HG02763 (cell line): ENCODE measurements around the gene FANCM.

Source experiments
- ATAC-seq: cut with Tn5 transposase; IDR thresholded peaks from one replicate; pipeline ENCODE4 v1.9.1; 2021; ENCODE audit warnings: mild to moderate bottlenecking, moderate library complexity; ENCODE audit not compliant: unreplicated experiment

Gene FANCM, protein sequence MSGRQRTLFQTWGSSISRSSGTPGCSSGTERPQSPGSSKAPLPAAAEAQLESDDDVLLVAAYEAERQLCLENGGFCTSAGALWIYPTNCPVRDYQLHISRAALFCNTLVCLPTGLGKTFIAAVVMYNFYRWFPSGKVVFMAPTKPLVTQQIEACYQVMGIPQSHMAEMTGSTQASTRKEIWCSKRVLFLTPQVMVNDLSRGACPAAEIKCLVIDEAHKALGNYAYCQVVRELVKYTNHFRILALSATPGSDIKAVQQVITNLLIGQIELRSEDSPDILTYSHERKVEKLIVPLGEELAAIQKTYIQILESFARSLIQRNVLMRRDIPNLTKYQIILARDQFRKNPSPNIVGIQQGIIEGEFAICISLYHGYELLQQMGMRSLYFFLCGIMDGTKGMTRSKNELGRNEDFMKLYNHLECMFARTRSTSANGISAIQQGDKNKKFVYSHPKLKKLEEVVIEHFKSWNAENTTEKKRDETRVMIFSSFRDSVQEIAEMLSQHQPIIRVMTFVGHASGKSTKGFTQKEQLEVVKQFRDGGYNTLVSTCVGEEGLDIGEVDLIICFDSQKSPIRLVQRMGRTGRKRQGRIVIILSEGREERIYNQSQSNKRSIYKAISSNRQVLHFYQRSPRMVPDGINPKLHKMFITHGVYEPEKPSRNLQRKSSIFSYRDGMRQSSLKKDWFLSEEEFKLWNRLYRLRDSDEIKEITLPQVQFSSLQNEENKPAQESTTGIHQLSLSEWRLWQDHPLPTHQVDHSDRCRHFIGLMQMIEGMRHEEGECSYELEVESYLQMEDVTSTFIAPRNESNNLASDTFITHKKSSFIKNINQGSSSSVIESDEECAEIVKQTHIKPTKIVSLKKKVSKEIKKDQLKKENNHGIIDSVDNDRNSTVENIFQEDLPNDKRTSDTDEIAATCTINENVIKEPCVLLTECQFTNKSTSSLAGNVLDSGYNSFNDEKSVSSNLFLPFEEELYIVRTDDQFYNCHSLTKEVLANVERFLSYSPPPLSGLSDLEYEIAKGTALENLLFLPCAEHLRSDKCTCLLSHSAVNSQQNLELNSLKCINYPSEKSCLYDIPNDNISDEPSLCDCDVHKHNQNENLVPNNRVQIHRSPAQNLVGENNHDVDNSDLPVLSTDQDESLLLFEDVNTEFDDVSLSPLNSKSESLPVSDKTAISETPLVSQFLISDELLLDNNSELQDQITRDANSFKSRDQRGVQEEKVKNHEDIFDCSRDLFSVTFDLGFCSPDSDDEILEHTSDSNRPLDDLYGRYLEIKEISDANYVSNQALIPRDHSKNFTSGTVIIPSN (N-terminal part only)

DNA sequence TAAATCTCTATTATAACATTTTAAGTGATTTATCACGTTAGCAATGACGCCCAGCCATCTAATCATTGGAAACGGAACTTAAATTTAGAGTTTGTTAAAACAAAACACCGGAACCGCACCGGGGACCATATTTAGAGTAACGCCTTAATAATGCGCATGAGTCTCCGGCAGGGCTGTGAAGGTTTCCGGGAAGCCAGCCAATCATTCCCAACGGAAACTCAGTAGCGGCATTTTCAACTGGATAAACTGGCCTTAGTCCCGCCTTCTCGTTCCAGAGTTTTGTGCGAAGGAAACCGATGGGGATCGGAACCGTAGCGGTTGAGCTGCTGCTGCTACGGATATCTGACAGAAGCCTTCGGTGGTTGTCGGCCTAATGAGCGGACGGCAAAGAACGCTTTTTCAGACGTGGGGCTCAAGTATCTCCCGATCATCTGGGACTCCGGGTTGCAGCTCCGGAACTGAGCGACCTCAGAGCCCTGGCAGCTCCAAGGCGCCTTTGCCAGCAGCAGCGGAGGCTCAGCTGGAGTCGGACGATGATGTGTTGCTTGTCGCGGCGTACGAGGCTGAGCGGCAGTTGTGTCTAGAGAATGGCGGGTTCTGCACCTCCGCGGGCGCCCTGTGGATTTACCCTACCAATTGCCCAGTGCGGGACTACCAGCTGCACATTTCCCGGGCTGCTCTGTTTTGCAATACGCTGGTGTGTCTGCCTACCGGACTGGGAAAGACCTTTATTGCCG, at the start of gene FANCM:
TSS of gene FANCM (plus strand) at position 272 of the 737 bp plus-strand sequence. CDS start at position 374, 102 bp downstream.
- peak; percentile 36 for ATAC-seq

DNA sequence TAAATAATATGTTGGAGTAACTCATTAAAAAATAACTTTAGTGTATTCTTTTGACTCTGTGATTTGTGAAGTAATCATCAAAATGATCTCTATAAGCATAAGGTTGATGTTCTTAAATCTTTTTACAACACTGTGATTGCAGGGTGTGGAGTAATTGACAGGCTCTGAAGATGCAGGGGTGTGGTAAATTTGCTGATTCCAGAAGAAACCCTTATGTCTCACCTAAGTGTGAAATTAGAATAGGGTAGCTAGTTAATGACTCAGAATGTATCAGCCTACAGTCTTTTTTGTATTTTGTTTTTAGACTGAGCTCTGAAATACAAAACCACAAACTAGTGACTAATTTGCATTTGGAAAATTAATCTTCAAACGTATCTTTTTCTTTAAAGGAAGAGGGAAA, 45.9 kb upstream of the FANCM start:
- peak; percentile 73 for ATAC-seq

DNA sequence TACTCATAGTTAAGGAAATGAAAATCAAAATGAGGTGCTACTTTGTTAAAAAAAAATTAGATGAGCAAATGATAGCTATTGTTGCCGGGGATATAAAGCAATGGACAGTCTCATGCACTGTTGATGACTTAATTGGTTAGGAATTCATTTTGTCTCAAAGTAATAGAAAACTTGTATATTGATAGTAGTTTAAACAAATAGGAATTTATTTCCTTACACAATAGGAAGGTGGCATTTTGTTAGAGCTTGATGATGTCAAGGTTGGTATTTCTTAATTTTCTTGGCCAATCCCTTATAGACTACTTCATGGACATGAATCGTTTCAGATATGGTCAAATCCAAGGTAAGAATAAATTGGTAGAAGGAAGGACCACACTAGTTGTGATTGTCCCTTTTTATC, 44.0 kb upstream of the FANCM start:
- no peak for ATAC-seq

DNA sequence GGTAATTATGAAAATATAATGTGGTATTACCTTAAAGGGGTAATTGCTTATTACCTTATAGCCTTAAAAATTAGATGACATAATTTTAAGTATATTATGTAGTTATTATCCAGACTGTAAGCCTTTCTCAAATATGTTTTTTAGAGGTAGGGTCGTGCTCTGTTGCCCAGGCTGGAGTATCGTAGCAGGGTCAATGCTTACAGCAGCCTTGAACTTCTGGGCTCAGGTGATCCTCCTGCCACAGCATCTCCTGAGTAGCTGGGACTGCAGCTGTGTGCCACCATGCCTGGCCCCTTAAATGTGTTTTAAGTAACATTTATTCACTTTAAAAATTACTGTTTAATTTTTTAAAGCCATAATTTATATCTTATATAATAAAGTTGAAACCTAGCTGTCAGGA, 41.5 kb upstream of the FANCM start:
- ATAC-seq = no peak

DNA sequence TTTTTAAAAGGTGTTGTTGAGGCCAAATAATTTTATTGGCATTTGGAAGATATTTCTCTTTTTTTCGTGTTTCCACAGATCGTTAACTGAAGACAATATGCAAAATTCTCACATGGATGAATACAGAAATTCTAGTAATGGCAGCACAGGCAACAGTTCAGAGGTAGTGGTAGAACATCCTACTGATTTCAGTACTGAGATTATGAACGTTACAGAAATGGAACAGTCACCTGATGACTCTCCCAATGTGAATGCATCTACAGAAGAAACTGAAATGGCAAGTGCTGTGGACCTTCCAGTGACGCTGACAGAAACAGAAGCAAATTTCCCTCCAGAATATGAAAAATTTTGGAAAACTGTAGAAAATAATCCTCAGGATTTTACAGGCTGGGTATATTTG, 40.6 kb upstream of the FANCM start:
- no peak for ATAC-seq

DNA sequence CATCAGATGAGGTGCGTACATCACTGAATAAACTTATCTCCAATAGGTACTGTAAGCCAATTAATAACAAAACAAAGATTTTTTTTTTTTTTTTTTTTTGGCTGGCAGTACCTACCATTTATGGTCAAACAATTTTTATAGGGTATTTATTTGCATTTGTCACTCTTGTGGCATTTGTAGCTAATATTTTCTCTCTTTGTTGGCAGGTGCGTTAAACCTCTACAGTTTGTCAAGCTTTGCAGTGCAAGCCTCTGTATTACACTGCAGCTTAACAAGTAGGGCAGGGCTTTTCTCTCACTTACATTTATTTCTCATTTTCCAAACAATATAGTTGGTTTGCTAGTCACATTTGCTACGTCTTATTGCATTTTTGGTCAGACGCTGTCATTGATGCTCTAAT, 39.5 kb upstream of the FANCM start:
- ATAC-seq = no peak

DNA sequence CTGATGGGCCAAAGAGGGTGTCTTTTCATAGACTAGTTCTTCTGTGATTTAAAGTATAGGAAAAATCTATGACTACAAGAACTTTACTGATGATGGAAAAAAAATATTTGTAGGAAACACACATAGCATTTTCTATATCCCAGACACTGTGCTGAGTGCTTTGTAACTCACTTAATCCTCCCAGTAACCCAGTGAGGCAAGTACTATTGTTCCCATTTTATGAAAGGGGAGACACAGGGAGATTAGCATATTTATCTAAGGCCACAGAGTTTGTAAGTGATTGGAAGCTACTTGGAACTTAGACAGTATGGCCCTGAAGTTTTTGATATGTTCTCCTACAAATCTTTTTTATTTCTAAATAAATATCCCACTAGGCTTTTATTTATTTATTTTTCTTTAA, 31.9 kb upstream of the FANCM start:
- ATAC-seq = no peak

DNA sequence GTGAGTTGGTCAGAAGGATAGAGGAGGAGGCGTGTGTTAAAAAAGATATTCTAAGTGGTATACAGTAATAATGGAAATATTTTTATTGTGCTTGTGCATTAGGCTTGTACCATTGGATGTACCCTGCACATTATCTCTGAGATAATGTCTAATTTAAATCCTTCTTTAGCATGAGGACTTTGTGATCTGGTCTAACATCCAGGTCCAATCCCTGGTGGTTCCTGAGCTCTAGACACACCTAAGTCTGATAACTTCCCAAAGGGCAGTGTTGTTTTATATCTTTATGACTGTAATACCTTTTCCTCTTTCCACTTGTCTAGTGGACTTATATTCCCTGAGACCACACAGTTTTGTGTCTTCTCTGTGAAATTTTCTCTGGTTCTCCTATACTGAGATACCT, 31.2 kb upstream of the FANCM start:
- ATAC-seq = no peak

DNA sequence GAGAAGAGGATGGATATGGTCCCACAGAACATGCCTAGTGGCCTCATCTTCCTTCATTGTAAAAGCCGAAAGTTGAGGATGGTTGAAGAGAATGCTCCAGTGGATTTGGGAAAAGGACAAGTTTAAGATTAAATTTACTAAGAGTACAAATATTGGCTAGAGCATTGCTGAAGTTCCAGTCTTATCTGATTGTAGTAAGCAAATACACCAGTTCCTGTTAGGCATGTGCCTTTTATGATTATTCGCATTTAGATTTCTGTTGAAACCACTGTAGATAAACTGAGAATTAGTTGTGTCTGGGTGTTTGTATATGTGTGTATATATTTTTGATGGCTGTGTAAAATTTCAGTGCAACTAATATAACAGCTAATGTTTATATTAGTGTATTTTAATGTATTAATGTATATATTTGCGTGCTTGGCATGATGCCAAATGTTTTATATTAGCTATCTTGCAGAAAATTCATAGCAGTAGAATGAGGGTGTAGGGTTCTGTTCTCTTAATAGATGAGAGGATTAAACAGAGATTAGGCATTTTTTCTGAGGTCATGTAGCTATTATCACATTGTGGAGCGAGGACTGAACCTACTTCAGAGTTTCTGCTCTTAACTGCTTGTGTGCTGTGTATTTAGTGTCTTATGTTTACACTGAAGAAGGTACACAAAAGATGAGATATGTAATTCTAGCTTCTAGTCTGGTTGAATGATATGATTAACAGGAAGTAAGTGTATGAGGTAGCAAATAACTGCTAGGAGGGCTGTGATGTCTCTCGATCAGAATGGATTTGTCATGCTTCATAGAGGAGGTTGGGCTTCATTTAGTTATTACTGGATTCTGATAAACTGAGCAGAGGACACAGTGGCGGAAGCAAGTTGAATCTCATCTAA, 22.6 kb upstream of the FANCM start:
- ATAC-seq = no peak

DNA sequence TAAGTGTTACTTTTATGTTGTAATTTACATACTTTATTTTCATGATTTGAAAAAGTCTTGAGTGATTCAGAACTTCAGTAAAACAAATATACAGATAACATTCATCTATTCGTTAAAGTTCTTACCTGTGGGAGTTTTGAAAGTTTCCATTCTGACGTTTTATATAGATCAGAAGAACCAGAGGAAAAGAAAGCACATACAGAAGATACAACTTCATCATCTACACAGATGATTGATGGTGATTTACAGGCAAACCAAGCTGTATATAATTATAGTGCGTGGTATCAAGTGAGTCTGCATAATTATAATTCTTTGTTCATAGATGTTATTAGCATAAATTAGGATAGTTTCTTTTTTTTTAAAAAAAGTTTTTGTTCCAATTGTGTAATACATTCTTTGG, 21.4 kb upstream of the FANCM start:
- ATAC-seq = no peak

DNA sequence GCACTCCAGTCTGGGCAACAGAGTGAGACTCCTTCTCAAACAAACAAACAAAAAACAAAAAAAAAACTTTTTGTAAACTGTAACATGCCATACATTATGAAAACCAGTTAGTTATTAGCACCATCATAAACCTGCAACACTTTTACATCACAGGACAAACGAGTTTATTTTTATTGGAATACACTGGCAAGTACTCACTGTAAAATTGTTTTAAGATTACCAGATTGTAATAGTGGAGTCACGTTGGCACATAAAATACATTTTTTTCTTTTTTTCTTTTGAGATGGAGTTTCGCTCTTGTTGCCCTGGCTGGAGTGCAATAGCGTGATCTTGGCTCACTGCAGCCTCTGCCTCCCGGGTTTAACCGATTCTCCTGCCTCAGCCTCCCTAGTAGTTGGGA, 17.1 kb upstream of the FANCM start:
- no peak for ATAC-seq

DNA sequence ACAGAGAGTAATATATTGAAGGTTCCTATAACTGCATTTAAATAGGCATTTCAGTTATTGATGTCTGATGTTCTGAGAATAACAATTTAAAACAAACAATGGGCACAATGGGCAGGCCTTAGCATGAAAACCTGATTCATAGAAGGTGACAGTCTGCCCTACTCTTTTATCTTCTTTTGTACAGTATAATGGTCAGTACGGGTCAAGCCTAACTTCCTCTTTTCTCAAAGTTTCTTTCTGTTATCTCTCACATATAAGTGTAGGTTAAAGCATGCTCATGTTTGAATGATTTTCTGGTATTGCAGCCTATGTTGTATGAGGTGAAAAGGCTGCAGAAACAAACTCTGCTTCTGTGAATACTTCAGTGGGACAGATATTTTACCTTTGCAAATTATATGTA, 15.6 kb upstream of the FANCM start:
- no peak for ATAC-seq

DNA sequence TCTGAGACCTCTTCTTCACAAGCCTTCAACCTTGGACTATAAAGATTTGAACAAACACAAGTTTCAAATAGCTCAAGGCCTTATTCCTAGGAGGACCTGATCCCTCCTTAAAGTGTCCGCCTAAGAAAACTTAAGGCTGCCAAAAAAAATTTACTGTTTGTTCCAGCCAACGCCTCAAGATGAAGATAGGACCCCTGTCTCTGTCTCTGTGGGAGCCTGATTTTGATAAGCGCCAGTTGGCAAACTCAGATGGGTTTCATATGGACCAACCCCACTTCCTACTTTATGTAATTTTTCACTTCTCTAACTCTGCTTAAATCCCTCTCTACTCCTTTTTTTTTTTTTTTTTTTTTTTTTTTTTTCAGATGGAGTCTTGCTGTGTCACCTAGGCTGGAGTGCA, 12.5 kb upstream of the FANCM start:
- no peak for ATAC-seq

DNA sequence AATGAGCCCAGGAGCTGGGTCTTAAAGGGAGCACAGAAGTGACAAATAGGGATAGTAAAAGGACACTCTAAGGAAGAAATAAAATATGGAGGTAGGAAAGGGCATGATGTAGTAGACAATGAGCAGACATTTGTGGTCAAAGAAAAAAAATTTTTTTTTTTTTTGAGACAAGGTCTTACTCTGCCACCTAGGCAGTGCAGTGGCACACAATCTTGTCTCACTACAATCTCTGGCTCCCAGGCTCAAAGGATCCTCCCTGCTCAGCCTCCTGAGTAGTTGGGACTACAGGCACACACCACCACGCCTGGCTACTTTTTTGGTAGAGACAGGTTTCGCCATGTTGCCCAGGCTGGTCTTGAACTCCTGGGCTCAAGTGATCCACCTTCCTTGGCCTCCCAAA, 10.0 kb upstream of the FANCM start:
- ATAC-seq = no peak

DNA sequence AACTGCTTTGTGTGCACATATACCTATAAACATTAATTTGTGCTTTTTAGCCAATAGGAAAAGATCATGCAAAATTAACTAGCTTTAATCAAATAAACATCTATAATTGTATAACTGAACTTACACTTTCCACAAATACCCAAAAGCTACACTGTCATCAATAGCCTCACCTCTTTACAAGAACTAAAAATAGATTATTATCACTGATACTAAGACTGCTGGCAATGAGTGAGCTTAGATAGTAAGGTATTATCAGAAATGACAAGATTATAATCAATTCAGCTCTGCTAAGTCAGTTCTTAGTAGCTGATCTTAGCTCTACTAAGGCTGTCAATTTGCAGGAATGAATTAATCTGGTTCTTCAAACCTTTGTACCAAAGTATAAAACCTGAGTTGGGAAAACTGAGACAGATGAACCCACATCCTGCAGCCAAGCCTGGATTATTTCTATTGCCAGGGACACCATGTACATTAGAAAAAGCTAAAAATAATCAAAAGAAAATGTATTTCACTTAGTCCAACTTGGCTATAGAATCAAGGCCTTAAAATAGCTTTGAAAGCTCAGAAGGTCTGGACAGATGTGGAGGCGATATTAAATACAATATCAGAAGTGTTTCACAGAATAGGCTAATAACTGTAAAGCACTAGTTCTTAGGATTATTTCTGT, 6.6 kb upstream of the FANCM start:
- no peak for ATAC-seq

DNA sequence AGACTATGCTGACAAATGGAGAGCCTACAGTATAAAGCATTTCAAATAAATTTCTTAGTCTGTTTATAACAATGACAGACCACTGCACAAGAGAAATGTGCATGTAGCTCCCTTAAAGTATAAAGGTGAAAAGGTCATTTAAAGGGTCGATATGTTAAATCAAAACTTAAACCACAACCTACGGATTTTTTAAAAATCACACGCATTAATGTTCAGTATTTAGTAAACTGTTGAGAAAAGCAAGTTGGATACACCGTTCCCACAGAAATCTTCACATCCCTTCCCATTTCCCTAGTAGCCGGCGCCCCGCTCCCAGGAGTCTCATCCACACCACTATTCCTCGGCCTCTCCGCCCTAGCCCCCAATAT, 2.1 kb upstream of the FANCM start:
- no peak for ATAC-seq

DNA sequence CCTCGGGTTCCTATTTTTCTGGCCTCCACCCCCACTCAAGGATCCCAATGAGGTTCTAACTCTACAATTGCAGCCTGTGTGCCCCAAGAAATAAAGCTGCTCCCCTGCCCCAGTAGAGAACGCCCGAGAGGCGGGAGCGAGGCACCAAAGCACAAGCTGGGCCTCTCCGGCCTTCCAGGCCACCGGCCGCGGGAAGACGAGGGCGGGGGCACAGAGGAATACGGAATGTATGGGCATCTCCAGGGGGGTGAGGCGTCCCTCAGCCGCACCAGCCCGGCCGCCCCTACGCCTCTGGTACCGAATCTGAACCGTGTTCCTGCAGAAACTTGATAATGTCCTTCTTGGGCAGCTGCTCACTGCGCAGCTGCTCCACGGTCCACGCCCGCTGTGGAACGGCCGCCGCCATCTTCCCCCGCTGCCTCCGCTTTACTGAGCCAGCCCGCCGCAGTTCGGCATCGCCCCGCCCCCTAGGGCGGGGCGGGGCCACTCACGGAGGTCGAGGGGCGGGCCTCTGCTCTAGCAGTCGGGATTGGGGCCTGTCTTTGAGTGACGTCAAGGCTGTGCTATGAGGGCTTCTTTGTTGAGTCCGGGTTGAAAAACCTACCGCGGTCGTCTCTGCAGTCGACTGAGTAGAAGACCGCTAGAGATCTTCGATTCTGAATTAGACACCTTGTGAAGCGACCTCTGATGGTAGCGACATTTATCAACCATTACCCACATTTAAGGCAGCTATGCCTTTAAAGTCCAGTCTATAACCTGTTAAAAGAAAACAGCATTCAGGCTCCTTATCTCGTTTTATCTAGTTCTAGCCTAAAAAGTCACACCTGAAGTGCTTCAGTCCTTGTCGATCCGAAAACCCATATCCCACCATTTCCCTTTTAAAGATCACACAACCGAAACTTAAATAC, 1.4 kb upstream of the FANCM start, which contains the start of gene FKBP3:
TSS of gene FKBP3 (minus strand) at position 431 of the 908 bp plus-strand sequence. CDS start at position 406, 25 bp downstream.
- peak; percentile 89 for ATAC-seq

DNA sequence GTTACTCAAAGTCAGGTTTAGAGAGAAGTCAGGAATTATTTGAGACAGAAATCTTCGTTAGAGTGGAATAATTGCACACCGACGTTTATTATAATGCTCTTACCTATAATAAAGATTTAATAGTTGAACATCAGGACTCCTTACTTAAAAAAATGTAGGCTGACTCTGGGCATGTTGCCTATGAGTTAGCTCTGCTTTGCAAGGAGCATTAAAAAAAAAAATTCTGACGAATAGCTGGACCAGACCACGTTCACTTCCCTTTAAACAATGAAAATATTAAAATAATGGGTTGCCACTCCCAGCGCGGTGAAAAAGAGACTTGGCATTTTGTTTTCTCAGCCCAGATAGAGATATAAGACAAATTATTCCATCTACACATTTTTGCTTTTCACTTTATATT, 574 bp upstream of the FANCM start:
- no peak for ATAC-seq
